Gastroesophageal sphincter (tissue), 3 donors: Measurements from ENCODE around the gene IGFBP7.

Experiments
- CTCF ChIP-seq, 4 experiments: fragments of 200-600 bp in 2 of 4; fragments of 450-650 bp in 2 of 4; sonication (generic) in 1 of 4; IDR thresholded peaks; one replicate each; pipeline ENCODE4 v1.5.1; 2017 to 2019; ENCODE audit warnings: antibody characterized with exemption in 4 of 4, mild to moderate bottlenecking in 2 of 4, moderate library complexity in 2 of 4
- POLR2A ChIP-seq, 2 donors: fragments of 450-650 bp; IDR thresholded peaks; one replicate each; pipeline ENCODE4 v1.6.1; 2017; ENCODE audit warnings: antibody characterized with exemption in 2 of 2, mild to moderate bottlenecking in 2 of 2, moderate library complexity in 1 of 2
- POLR2AphosphoS5 ChIP-seq: sonication (generic); formaldehyde crosslinking; IDR thresholded peaks from one replicate; pipeline ENCODE4 v1.6.1; 2017; ENCODE audit warnings: antibody characterized with exemption

- TF ChIP-seq CTCF (IDR thresholded peaks at IDR 0.05) (no peak), POLR2A (IDR thresholded peaks at IDR 0.05) (no peak), POLR2AphosphoS5 (no peak)
Measured at GRCh38 chr4:57059890-57060716, 50.1 kb downstream of the IGFBP7 start.
